Measurements from ENCODE around the gene HOXB6. TPM values are rescaled to one million over a fixed set of nuclear protein-coding genes. Genes with fewer than 3 reads are reported as not detected.

HOXB6 gene
- total RNA-seq, 4 donors from 2014 or later = 0.88 to 18.2 (median 7.3) TPM; not detected in 1

GRCh38 chr17:48645639-48646182 lies 40.9 kb upstream of the HOXB6 start:
- no peaks in the 10 kb centered on the region for H3K9me3 ChIP-seq
- peaks cover 4 to 52% of the 10 kb centered on the region in 2 donors for H3K27me3 ChIP-seq
- TF ChIP-seq CTCF (IDR thresholded peaks at IDR 0.05) (no peak), POLR2A (IDR thresholded peaks at IDR 0.05) (no peak)
- no peaks in the 10 kb centered on the region for H3K4me1 ChIP-seq
- intact Hi-C loops (cut with DNase I; ENCODE audit: low total_unique reads) = no loop called here
- H3K4me3 ChIP-seq = no peak overlapping the region
- no peaks in the 10 kb centered on the region for H3K36me3 ChIP-seq
- H3K27ac ChIP-seq = no peak overlapping the region
- DNase-seq = no peak

GRCh38 chr17:48644910-48645557 lies 40.2 kb upstream of the HOXB6 start:
- intact Hi-C loops (cut with DNase I; ENCODE audit: low total_unique reads) = no loop called here
- no peak for DNase-seq
- peaks cover 4 to 50% of the 10 kb centered on the region in 2 donors for H3K27me3 ChIP-seq

GRCh38 chr17:48644159-48644558 lies 39.4 kb upstream of the HOXB6 start:
- Histone ChIP-seq H3K27ac (no peak overlapping the region), H3K9me3 (no peaks in the 10 kb centered on the region), H3K4me1 (no peaks in the 10 kb centered on the region), H3K4me3 (no peak overlapping the region), H3K27me3 (peaks cover 4 to 51% of the 10 kb centered on the region in 2 donors), H3K36me3 (no peaks in the 10 kb centered on the region)
- TF ChIP-seq POLR2A (IDR thresholded peaks at IDR 0.05) (no peak), CTCF (IDR thresholded peaks at IDR 0.05) (no peak)
- no peak for DNase-seq
- intact Hi-C loops (cut with DNase I; ENCODE audit: low total_unique reads) = no loop called here

More at GRCh38 chr17:48644910-48645557, 40.2 kb upstream of the HOXB6 start:
- Histone ChIP-seq H3K9me3 (no peaks in the 10 kb centered on the region), H3K27ac (no peak overlapping the region), H3K4me3 (no peak overlapping the region), H3K36me3 (no peaks in the 10 kb centered on the region), H3K4me1 (no peaks in the 10 kb centered on the region)
- TF ChIP-seq POLR2A (IDR thresholded peaks at IDR 0.05) = no peak
- TF ChIP-seq CTCF (IDR thresholded peaks at IDR 0.05) = no peak

- intact Hi-C loops (cut with DNase I; ENCODE audit: low total_unique reads) = no loop called here
- Histone ChIP-seq H3K27ac (no peak overlapping the region), H3K9me3 (no peaks in the 10 kb centered on the region), H3K4me1 (no peaks in the 10 kb centered on the region), H3K36me3 (no peaks in the 10 kb centered on the region), H3K4me3 (no peak overlapping the region), H3K27me3 (peaks cover 4 to 52% of the 10 kb centered on the region in 2 donors)
- no peak for TF ChIP-seq POLR2A (IDR thresholded peaks at IDR 0.05)
- TF ChIP-seq CTCF (IDR thresholded peaks at IDR 0.05) = no peak
- DNase-seq = no peak
These were observed 38.9 kb upstream of the HOXB6 start for GRCh38 chr17:48643697-48644012.

GRCh38 chr17:48642843-48643696 lies 38.3 kb upstream of the HOXB6 start:
- peaks cover 4 to 47% of the 10 kb centered on the region in 2 donors for H3K27me3 ChIP-seq

More at GRCh38 chr17:48642843-48643696, 38.3 kb upstream of the HOXB6 start:
- TF ChIP-seq POLR2A (IDR thresholded peaks at IDR 0.05) (no peak), CTCF (IDR thresholded peaks at IDR 0.05) (no peak)
- Histone ChIP-seq H3K27ac (no peak overlapping the region), H3K36me3 (no peaks in the 10 kb centered on the region), H3K4me3 (no peak overlapping the region), H3K9me3 (no peaks in the 10 kb centered on the region), H3K4me1 (no peaks in the 10 kb centered on the region)
- intact Hi-C loops (cut with DNase I; ENCODE audit: low total_unique reads) = no loop called here
- no peak for DNase-seq

Data from uterus (tissue), 4 donors.